GM12873 (cell line): ENCODE measurements around the gene RASSF3.

Experiments used
- CTCF ChIP-seq: IDR thresholded peaks from 2 replicates; pipeline ENCODE4 v1.5.1; 2012; ENCODE audit warnings: low read depth, mild to moderate bottlenecking, moderate library complexity, low read length, control low read depth; ENCODE audit not compliant: insufficient read depth; ENCODE audit errors: missing control alignments

Gene RASSF3

GRCh38 chr12:64598831-64599230 is 11.5 kb upstream of the RASSF3 start:
- TF ChIP-seq CTCF = no peak

GRCh38 chr12:64600164-64600561 is 10.1 kb upstream of the RASSF3 start:
- TF ChIP-seq CTCF = no peak

- TF ChIP-seq CTCF = no peak
These were observed 7.0 kb upstream of the RASSF3 start for GRCh38 chr12:64603183-64603841.

- peak; percentile 23 for TF ChIP-seq CTCF
These were observed 1.3 kb upstream of the RASSF3 start for GRCh38 chr12:64608901-64609535.

- no peak for TF ChIP-seq CTCF
These were observed 688 bp upstream of the RASSF3 start for GRCh38 chr12:64609536-64610078.

- TF ChIP-seq CTCF = no peak
These were observed 505 bp downstream of the RASSF3 start for GRCh38 chr12:64610660-64611340.
